ENCODE data around the gene CDC5L. TPM values are rescaled to one million over a fixed set of nuclear protein-coding genes. Genes with fewer than 3 reads are reported as not detected.

Gene CDC5L
- total and polyA plus RNA-seq, 2 experiments from 2014 or later = 27.0 to 32.5 TPM

DNA sequence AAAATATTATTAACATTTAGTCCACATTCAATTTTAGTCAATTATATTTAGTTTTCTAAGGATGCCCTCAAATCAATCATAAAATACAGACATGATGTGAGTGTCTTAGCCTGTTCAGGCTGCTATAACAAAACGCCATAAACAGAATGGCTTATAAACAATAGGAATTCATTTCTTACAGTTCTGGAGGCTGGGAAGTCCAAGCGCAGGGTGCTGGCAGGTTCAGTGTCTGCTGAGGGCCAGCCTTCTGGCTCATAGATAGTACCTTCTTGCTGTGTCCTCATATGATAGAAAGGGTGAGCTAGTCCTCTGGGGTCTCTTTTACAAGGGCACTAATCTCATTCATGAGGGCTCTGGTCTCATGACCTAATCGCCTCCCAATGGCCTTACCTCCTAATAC, 10.0 kb upstream of the CDC5L start:
- ATAC-seq (no peak), DNase-seq (ENCODE audit: low spot score) (no peak)
- no peaks in the 10 kb centered on the region for H3K9me2 ChIP-seq (ENCODE audit: insufficient read depth)
- no peaks in the 10 kb centered on the region for H3K27me3 Mint-ChIP-seq (ENCODE audit: insufficient read depth, low read depth, poor library complexity)
- no peak overlapping the region for H3K4me3 ChIP-seq
- no peaks in the 10 kb centered on the region for H4K20me1 ChIP-seq (replicated peaks; ENCODE audit: insufficient read depth)
- no peaks in the 10 kb centered on the region for H3K4me1 Mint-ChIP-seq
- no peaks in the 10 kb centered on the region for H3K27me3 ChIP-seq (ENCODE audit: insufficient read depth)
- no peak overlapping the region for H3K4me3 Mint-ChIP-seq
- H3K4me2 ChIP-seq = no peak overlapping the region
- H3K27ac ChIP-seq (ENCODE audit: low read depth) = no peak overlapping the region
- no peaks in the 10 kb centered on the region for H3K9me3 Mint-ChIP-seq
- no peak overlapping the region for H3K27ac Mint-ChIP-seq
- TF ChIP-seq, protein P1, sequence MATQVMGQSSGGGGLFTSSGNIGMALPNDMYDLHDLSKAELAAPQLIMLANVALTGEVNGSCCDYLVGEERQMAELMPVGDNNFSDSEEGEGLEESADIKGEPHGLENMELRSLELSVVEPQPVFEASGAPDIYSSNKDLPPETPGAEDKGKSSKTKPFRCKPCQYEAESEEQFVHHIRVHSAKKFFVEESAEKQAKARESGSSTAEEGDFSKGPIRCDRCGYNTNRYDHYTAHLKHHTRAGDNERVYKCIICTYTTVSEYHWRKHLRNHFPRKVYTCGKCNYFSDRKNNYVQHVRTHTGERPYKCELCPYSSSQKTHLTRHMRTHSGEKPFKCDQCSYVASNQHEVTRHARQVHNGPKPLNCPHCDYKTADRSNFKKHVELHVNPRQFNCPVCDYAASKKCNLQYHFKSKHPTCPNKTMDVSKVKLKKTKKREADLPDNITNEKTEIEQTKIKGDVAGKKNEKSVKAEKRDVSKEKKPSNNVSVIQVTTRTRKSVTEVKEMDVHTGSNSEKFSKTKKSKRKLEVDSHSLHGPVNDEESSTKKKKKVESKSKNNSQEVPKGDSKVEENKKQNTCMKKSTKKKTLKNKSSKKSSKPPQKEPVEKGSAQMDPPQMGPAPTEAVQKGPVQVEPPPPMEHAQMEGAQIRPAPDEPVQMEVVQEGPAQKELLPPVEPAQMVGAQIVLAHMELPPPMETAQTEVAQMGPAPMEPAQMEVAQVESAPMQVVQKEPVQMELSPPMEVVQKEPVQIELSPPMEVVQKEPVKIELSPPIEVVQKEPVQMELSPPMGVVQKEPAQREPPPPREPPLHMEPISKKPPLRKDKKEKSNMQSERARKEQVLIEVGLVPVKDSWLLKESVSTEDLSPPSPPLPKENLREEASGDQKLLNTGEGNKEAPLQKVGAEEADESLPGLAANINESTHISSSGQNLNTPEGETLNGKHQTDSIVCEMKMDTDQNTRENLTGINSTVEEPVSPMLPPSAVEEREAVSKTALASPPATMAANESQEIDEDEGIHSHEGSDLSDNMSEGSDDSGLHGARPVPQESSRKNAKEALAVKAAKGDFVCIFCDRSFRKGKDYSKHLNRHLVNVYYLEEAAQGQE (IDR thresholded peaks at IDR 0.05; ENCODE audit: unreplicated experiment) = no peak
- TF ChIP-seq POLR2AphosphoS5 (IDR thresholded peaks at IDR 0.05; ENCODE audit: low read depth) (no peak), ZNF331 (CRISPR knock-in tag; IDR thresholded peaks at IDR 0.05; ENCODE audit: low read depth) (no peak), EZH2phosphoT487 (IDR thresholded peaks at IDR 0.05; ENCODE audit: unreplicated experiment) (no peak), CREB1 (CRISPR knock-in tag; IDR thresholded peaks at IDR 0.05; ENCODE audit: low read depth) (no peak), JUNB (IDR thresholded peaks at IDR 0.05; ENCODE audit: unreplicated experiment) (no peak), EZH2 (IDR thresholded peaks at IDR 0.05; ENCODE audit: low read depth, unreplicated experiment) (no peak), NANOG (IDR thresholded peaks at IDR 0.05; ENCODE audit: borderline replicate concordance) (no peak), STAT1 (IDR thresholded peaks at IDR 0.05; ENCODE audit: unreplicated experiment) (no peak), ZNF114 (CRISPR knock-in tag; IDR thresholded peaks at IDR 0.05) (no peak)
- TF ChIP-seq, protein P2, sequence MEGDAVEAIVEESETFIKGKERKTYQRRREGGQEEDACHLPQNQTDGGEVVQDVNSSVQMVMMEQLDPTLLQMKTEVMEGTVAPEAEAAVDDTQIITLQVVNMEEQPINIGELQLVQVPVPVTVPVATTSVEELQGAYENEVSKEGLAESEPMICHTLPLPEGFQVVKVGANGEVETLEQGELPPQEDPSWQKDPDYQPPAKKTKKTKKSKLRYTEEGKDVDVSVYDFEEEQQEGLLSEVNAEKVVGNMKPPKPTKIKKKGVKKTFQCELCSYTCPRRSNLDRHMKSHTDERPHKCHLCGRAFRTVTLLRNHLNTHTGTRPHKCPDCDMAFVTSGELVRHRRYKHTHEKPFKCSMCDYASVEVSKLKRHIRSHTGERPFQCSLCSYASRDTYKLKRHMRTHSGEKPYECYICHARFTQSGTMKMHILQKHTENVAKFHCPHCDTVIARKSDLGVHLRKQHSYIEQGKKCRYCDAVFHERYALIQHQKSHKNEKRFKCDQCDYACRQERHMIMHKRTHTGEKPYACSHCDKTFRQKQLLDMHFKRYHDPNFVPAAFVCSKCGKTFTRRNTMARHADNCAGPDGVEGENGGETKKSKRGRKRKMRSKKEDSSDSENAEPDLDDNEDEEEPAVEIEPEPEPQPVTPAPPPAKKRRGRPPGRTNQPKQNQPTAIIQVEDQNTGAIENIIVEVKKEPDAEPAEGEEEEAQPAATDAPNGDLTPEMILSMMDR (conservative IDR thresholded peaks at IDR 0.05; ENCODE audit: low read depth in 2 of 2) = no peak
- TF ChIP-seq, protein P3, sequence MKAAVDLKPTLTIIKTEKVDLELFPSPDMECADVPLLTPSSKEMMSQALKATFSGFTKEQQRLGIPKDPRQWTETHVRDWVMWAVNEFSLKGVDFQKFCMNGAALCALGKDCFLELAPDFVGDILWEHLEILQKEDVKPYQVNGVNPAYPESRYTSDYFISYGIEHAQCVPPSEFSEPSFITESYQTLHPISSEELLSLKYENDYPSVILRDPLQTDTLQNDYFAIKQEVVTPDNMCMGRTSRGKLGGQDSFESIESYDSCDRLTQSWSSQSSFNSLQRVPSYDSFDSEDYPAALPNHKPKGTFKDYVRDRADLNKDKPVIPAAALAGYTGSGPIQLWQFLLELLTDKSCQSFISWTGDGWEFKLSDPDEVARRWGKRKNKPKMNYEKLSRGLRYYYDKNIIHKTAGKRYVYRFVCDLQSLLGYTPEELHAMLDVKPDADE (IDR thresholded peaks at IDR 0.05) = no peak
- TF ChIP-seq, protein P4, sequence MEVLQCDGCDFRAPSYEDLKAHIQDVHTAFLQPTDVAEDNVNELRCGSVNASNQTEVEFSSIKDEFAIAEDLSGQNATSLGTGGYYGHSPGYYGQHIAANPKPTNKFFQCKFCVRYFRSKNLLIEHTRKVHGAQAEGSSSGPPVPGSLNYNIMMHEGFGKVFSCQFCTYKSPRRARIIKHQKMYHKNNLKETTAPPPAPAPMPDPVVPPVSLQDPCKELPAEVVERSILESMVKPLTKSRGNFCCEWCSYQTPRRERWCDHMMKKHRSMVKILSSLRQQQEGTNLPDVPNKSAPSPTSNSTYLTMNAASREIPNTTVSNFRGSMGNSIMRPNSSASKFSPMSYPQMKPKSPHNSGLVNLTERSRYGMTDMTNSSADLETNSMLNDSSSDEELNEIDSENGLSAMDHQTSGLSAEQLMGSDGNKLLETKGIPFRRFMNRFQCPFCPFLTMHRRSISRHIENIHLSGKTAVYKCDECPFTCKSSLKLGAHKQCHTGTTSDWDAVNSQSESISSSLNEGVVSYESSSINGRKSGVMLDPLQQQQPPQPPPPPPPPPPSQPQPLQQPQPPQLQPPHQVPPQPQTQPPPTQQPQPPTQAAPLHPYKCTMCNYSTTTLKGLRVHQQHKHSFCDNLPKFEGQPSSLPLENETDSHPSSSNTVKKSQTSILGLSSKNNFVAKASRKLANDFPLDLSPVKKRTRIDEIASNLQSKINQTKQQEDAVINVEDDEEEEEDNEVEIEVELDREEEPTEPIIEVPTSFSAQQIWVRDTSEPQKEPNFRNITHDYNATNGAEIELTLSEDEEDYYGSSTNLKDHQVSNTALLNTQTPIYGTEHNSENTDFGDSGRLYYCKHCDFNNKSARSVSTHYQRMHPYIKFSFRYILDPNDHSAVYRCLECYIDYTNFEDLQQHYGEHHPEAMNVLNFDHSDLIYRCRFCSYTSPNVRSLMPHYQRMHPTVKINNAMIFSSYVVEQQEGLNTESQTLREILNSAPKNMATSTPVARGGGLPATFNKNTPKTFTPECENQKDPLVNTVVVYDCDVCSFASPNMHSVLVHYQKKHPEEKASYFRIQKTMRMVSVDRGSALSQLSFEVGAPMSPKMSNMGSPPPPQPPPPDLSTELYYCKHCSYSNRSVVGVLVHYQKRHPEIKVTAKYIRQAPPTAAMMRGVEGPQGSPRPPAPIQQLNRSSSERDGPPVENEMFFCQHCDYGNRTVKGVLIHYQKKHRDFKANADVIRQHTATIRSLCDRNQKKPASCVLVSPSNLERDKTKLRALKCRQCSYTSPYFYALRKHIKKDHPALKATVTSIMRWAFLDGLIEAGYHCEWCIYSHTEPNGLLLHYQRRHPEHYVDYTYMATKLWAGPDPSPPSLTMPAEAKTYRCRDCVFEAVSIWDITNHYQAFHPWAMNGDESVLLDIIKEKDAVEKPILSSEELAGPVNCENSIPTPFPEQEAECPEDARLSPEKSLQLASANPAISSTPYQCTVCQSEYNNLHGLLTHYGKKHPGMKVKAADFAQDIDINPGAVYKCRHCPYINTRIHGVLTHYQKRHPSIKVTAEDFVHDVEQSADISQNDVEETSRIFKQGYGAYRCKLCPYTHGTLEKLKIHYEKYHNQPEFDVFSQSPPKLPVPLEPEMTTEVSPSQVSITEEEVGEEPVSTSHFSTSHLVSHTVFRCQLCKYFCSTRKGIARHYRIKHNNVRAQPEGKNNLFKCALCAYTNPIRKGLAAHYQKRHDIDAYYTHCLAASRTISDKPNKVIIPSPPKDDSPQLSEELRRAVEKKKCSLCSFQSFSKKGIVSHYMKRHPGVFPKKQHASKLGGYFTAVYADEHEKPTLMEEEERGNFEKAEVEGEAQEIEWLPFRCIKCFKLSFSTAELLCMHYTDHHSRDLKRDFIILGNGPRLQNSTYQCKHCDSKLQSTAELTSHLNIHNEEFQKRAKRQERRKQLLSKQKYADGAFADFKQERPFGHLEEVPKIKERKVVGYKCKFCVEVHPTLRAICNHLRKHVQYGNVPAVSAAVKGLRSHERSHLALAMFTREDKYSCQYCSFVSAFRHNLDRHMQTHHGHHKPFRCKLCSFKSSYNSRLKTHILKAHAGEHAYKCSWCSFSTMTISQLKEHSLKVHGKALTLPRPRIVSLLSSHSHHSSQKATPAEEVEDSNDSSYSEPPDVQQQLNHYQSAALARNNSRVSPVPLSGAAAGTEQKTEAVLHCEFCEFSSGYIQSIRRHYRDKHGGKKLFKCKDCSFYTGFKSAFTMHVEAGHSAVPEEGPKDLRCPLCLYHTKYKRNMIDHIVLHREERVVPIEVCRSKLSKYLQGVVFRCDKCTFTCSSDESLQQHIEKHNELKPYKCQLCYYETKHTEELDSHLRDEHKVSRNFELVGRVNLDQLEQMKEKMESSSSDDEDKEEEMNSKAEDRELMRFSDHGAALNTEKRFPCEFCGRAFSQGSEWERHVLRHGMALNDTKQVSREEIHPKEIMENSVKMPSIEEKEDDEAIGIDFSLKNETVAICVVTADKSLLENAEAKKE (CRISPR knock-in tag; IDR thresholded peaks at IDR 0.05) = no peak
- no peaks in the 10 kb centered on the region for H3K79me2 ChIP-seq (replicated peaks; ENCODE audit: insufficient read depth)
- no peaks in the 10 kb centered on the region for H3F3A ChIP-seq (replicated peaks; ENCODE audit: low read depth)
- no peak overlapping the region for H2AFZ ChIP-seq
- H3K36me3 ChIP-seq (ENCODE audit: insufficient read depth) = no peaks in the 10 kb centered on the region
- H3K4me1 ChIP-seq (ENCODE audit: insufficient read depth) = no peaks in the 10 kb centered on the region
- H3K36me3 Mint-ChIP-seq (ENCODE audit: low read depth) = no peaks in the 10 kb centered on the region

All from GM23338 (cell line).